IMR-90 (cell line): ENCODE data around the gene USP25. TPM values are rescaled to one million over a fixed set of nuclear protein-coding genes. Genes with fewer than 3 reads are reported as not detected.
A peak's percentile ranks its signal among the peaks of the same experiment; 100 is the strongest.

Experiments
- ATAC-seq: fragments of 200-7000 bp; cut with Tn5 transposase; 2 replicates; pipeline ENCODE4 v1.9.1; 2020; ENCODE audit warnings: low read depth, mild to moderate bottlenecking, moderate library complexity
- BruUV-seq: library from RNA; stranded (reverse); fragments of 400-500 nt; replicated peaks from 2 replicates; lab custom pipeline; 2021; lab: Mats Ljungman, UMichigan
- CTCF ChIA-PET: fragments of 300-600 bp; formaldehyde crosslinking; extraction: SDS; loops from one replicate; lab custom pipeline; 2021; ENCODE audit warnings: antibody characterized with exemption; lab: Yijun Ruan, JAX
- POLR2A ChIA-PET: fragments of 300-600 bp; sonication (Branson Sonifier 250); formaldehyde crosslinking; loops from one replicate; lab custom pipeline; 2022; ENCODE audit warnings: antibody characterized with exemption; ENCODE audit not compliant: unreplicated experiment; lab: Charles Lee
- DNase-seq: peaks from one replicate; pipeline ENCODE4 v3.0.0; 2013
- H2AFZ ChIP-seq: replicated peaks from 2 replicates; pipeline ENCODE3; 2013; ENCODE audit warnings: low read length, mild to moderate bottlenecking; ENCODE audit not compliant: poor library complexity
- H2AK5ac ChIP-seq: 2 replicates; pipeline ENCODE4 v1.6.1; 2013; ENCODE audit warnings: low read depth, low read length, inconsistent platforms
- H2AK9ac ChIP-seq: replicated peaks from 2 replicates; pipeline ENCODE3; 2013; ENCODE audit warnings: mild to moderate bottlenecking, low read depth, low read length, moderate library complexity; ENCODE audit not compliant: poor library complexity
- H2BK120ac ChIP-seq: 2 replicates; pipeline ENCODE4 v1.6.1; 2013; ENCODE audit warnings: low read depth, low read length, inconsistent platforms
- H2BK15ac ChIP-seq: 3 replicates; pipeline ENCODE4 v1.6.1; 2013; ENCODE audit warnings: low read depth, low read length, inconsistent platforms
- H2BK20ac ChIP-seq: 2 replicates; pipeline ENCODE4 v1.6.1; 2013; ENCODE audit warnings: low read depth, mild to moderate bottlenecking, inconsistent platforms, low read length, moderate library complexity
- H2BK5ac ChIP-seq: 2 replicates; pipeline ENCODE4 v1.6.1; 2013; ENCODE audit warnings: mild to moderate bottlenecking, low read depth, low read length, inconsistent platforms; ENCODE audit not compliant: poor library complexity, severe bottlenecking
- H3K14ac ChIP-seq: replicated peaks from 2 replicates; pipeline ENCODE4 v1.6.1; 2013; ENCODE audit warnings: low read depth, low read length, inconsistent platforms
- H3K18ac ChIP-seq: 2 replicates; pipeline ENCODE4 v1.6.1; 2013; ENCODE audit warnings: low read depth, low read length, control low read depth
- H3K23ac ChIP-seq: 2 replicates; pipeline ENCODE4 v1.6.1; 2013; ENCODE audit warnings: low read depth, low read length, inconsistent platforms
- H3K27ac ChIP-seq: 2 replicates; pipeline ENCODE4 v1.5.1; 2013; ENCODE audit warnings: mild to moderate bottlenecking, control low read depth, low read length; ENCODE audit not compliant: insufficient read depth
- H3K27me3 ChIP-seq: 2 replicates; pipeline ENCODE4 v1.6.1; 2013; ENCODE audit warnings: low read length; ENCODE audit not compliant: control insufficient read depth, insufficient read depth
- H3K36me3 ChIP-seq: 2 replicates; pipeline ENCODE4 v1.6.1; 2013; ENCODE audit warnings: low read length, mixed read lengths; ENCODE audit not compliant: control insufficient read depth, insufficient read depth
- H3K4ac ChIP-seq: 2 replicates; pipeline ENCODE4 v1.6.1; 2013; ENCODE audit warnings: low read depth, low read length, inconsistent platforms
- H3K4me1 ChIP-seq: 2 replicates; pipeline ENCODE4 v1.6.1; 2013; ENCODE audit warnings: low read length, mixed read lengths; ENCODE audit not compliant: control insufficient read depth, insufficient read depth
- H3K4me2 ChIP-seq: 2 replicates; pipeline ENCODE4 v1.6.1; 2013; ENCODE audit warnings: low read depth, mild to moderate bottlenecking, control low read depth, low read length, moderate library complexity
- H3K4me3 ChIP-seq: 2 replicates; pipeline ENCODE4 v1.5.1; 2013; ENCODE audit warnings: low read depth, mild to moderate bottlenecking, control low read depth, low read length, moderate library complexity; ENCODE audit not compliant: insufficient read depth
- H3K56ac ChIP-seq: 2 replicates; pipeline ENCODE4 v1.6.1; 2013; ENCODE audit warnings: low read length, inconsistent platforms; ENCODE audit not compliant: insufficient read depth; ENCODE audit errors: extremely low read depth
- H3K79me1 ChIP-seq, 2 experiments: 2 replicates each; pipeline ENCODE4 v1.6.1; 2013; ENCODE audit warnings: low read length in 2 of 2, inconsistent platforms in 1 of 2, low read depth in 1 of 2
- H3K9ac ChIP-seq: 2 replicates; pipeline ENCODE4 v1.6.1; 2013; ENCODE audit warnings: low read depth, low read length, control low read depth
- H3K9me1 ChIP-seq: 2 replicates; pipeline ENCODE4 v1.6.1; 2013; ENCODE audit warnings: low read length, inconsistent platforms; ENCODE audit not compliant: insufficient read depth
- H3K9me3 ChIP-seq: 2 replicates; pipeline ENCODE4 v1.6.1; 2013; ENCODE audit warnings: low read length; ENCODE audit not compliant: control insufficient read depth, insufficient read depth
- H4K20me1 ChIP-seq: 2 replicates; pipeline ENCODE4 v1.6.1; 2013; ENCODE audit warnings: low read length, inconsistent platforms; ENCODE audit not compliant: insufficient read depth
- H4K5ac ChIP-seq: 2 replicates; pipeline ENCODE4 v1.6.1; 2013; ENCODE audit warnings: mild to moderate bottlenecking, low read depth, low read length, control low read depth
- H4K8ac ChIP-seq, 2 experiments: 2 replicates each; pipeline ENCODE4 v1.6.1; 2013; ENCODE audit warnings: low read depth in 2 of 2, low read length in 2 of 2, control low read depth in 1 of 2, inconsistent platforms in 1 of 2
- H4K91ac ChIP-seq: 2 replicates; pipeline ENCODE4 v1.6.1; 2013; ENCODE audit warnings: low read depth, low read length, inconsistent platforms; ENCODE audit not compliant: insufficient read depth
- MAFK ChIP-seq: IDR thresholded peaks from 2 replicates; pipeline ENCODE4 v1.6.1; 2012; ENCODE audit warnings: low read depth, low read length, improper control_type of control experiment
- SMC3 ChIP-seq: fragments of 150-350 bp; IDR thresholded peaks from 2 replicates; pipeline ENCODE4 v1.6.1; 2016; ENCODE audit warnings: low read depth, mild to moderate bottlenecking, antibody characterized with exemption, low read length, moderate library complexity
- WGBS, 2 experiments: methylation state at CpG; one replicate each; pipeline versions ENCODE4 v1.1.5 to v1.1.7; 2013; ENCODE audit warnings: missing lambda C conversion rate in 2 of 2; ENCODE audit not compliant: insufficient read length in 1 of 2; ENCODE audit errors: extremely low coverage in 2 of 2; 5-methylcytosine and 5-hydroxymethylcytosine counted together
- dilution Hi-C: fragments of 300-500 bp; cut with HindIII; formaldehyde crosslinking; loops from one replicate; pipeline ENCODE4 v1.14.3; 2018; ENCODE audit warnings: low sequenced_read_pairs; ENCODE audit not compliant: unreplicated experiment
- in situ Hi-C: fragments of 300-500 bp; cut with MboI; formaldehyde crosslinking; loops from 3 replicates; pipeline ENCODE4 v1.14.3; 2019; ENCODE audit warnings: low sequenced_read_pairs, inconsistent platforms, mixed read lengths
- intact Hi-C: fragments of 100-400 bp; cut with micrococcal nuclease; formaldehyde crosslinking; loops from 2 replicates; pipeline ENCODE4 v1.10.0; 2022
- polyA plus RNA-seq, 3 experiments: library from polyadenylated mRNA; depleted of rRNA; stranded (reverse); fragments of >200 nt; gene quantifications; 2 replicates each; pipeline ENCODE4 v1.2.3, GENCODE V29; 2012; ENCODE audit warnings: low replicate concordance in 1 of 3
- total RNA-seq: library from RNA; depleted of rRNA; stranded (reverse); fragments of >200 nt; gene quantifications from 2 replicates; pipeline ENCODE4 v1.2.3, GENCODE V29; 2012

The USP25 gene
- total and polyA plus RNA-seq, 2 of the 4 experiments (the other 2 are of a cell fraction), result 9.3 to 23.3 TPM

GRCh38 chr21:15842565-15842880, 112.7 kb downstream of the USP25 start:
- in situ Hi-C loops, result no loop called here
- no peak overlapping the region for H3K27ac ChIP-seq
- POLR2A ChIA-PET, result no interaction called here

More at GRCh38 chr21:15842565-15842880, 112.7 kb downstream of the USP25 start:
- Histone ChIP-seq H3K4me1 (no peaks in the 10 kb centered on the region; the same call in 1 of the 2 replicates), H3K4me3 (no peak overlapping the region), H4K8ac (no peak overlapping the region), H4K5ac (no peak overlapping the region), H3K9me1 (no peaks in the 10 kb centered on the region; the same call in 1 of the 2 replicates), H2AFZ (no peak overlapping the region), H4K91ac (peak overlapping the region; percentile 2; the same call in 1 of the 2 replicates), H3K27me3 (no peaks in the 10 kb centered on the region), H2AK9ac (no peak overlapping the region), H2BK15ac (no peak overlapping the region), H3K79me1 (peaks cover 2 to 7% of the 10 kb centered on the region in 2 experiments; a peak in 3 of 4 replicates), H3K4ac (peak overlapping the region; percentile 37; the same call in 1 of the 2 replicates), H3K56ac (no peak overlapping the region), H3K23ac (no peak overlapping the region), H3K4me2 (no peak overlapping the region), H3K9me3 (no peaks in the 10 kb centered on the region), H2AK5ac (no peak overlapping the region), H2BK5ac (no peak overlapping the region), H3K36me3 (0 out of 2 replicates have a peak, but pooled peaks cover 2% of the 10 kb centered on the region), H4K20me1 (no peaks in the 10 kb centered on the region), H2BK20ac (no peak overlapping the region), H3K14ac (no peak overlapping the region), H3K18ac (no peak overlapping the region; the same call in 1 of the 2 replicates), H2BK120ac (peak overlapping the region; percentile 33; the same call in 1 of the 2 replicates), H3K9ac (no peak overlapping the region)
- no CpG with 5 or more reads among the region's 2 CpGs for WGBS, 2 experiments
- DNase-seq (no peak), ATAC-seq (no peak)
- dilution Hi-C loops, result no loop called here
- TF ChIP-seq MAFK (no peak), SMC3 (no peak)
- CTCF ChIA-PET, result interaction anchor here (1.0 kb wide), 1 partner anchor 35 kb away, joined by 3 read pairs; no protein-coding TSS in a partner anchor
- intact Hi-C loops, result loop anchor here (5.0 kb wide), 1 partner anchor 110 kb away; no protein-coding TSS in a partner anchor
- BruUV-seq, result no TSS peak
